Esophagus squamous epithelium (tissue), 5 donors: ENCODE results near the gene BACH2. TPM values are rescaled to one million over a fixed set of nuclear protein-coding genes. Genes with fewer than 3 reads are reported as not detected.

Experiments used
- DNase-seq: peaks from one replicate; lab custom pipeline; 2025; lab: John Stamatoyannopoulos, UW
- H3K27ac ChIP-seq, 4 donors: fragments of 200-600 bp; sonication (generic); one replicate each; pipeline ENCODE4 v1.5.1; 2016 to 2019; ENCODE audit warnings: mild to moderate bottlenecking in 1 of 4
- H3K27me3 ChIP-seq, 4 donors: fragments of 200-600 bp; sonication (generic); 1 replicate in 3 of 4; 2 replicates in 1 of 4; pipeline versions ENCODE4 v1.5.1 to v1.6.0; 2017 to 2021; ENCODE audit warnings: antibody characterized with exemption in 1 of 4
- H3K36me3 ChIP-seq, 3 donors: fragments of 200-600 bp; sonication (generic); one replicate each; pipeline ENCODE4 v1.5.1; 2016 to 2019
- H3K4me1 ChIP-seq, 3 donors: fragments of 200-600 bp; sonication (generic); one replicate each; pipeline ENCODE4 v1.5.1; 2017 to 2019
- H3K4me3 ChIP-seq, 4 donors: fragments of 200-600 bp; sonication (generic); 1 replicate in 3 of 4; 2 replicates in 1 of 4; pipeline ENCODE4 v1.5.1; 2016 to 2019; ENCODE audit warnings: mild to moderate bottlenecking in 2 of 4, moderate library complexity in 1 of 4
- H3K9me3 ChIP-seq, 3 donors: fragments of 200-600 bp; sonication (generic); one replicate each; pipeline ENCODE4 v1.5.1; 2016 to 2019
- CTCF ChIP-seq, 6 experiments: fragments of 450-650 bp in 4 of 6; fragments of 200-600 bp in 2 of 6; sonication (generic) in 2 of 6; IDR thresholded peaks; one replicate each; pipeline ENCODE4 v1.5.1; 2016 to 2019; ENCODE audit warnings: antibody characterized with exemption in 6 of 6, mild to moderate bottlenecking in 4 of 6, moderate library complexity in 4 of 6
- POLR2A ChIP-seq, 4 donors: fragments of 450-650 bp; IDR thresholded peaks; one replicate each; pipeline ENCODE4 v1.6.1; 2017; ENCODE audit warnings: antibody characterized with exemption in 4 of 4, mild to moderate bottlenecking in 4 of 4, moderate library complexity in 3 of 4
- WGBS, 2 donors: methylation state at CpG; one replicate each; pipeline ENCODE4 v1.1.5; 2018; 5-methylcytosine and 5-hydroxymethylcytosine counted together
- intact Hi-C: fragments of 100-400 bp; cut with DNase I; formaldehyde crosslinking; loops from one replicate; pipeline ENCODE4 v1.15.0; 2022
- total RNA-seq, 4 donors: library from RNA; depleted of rRNA; stranded (reverse); fragments of >200 nt; gene quantifications; one replicate each; pipeline ENCODE4 v1.1.0, GENCODE V29; 2016
- donor health status: DM: yes; HTN: yes; CAD: no.

Gene BACH2
- total RNA-seq, 4 donors from 2014 or later = 0.22 to 6.1 (median 0.66) TPM

GRCh38 chr6:90126181-90126580, 170.5 kb downstream of the BACH2 start:
- DNase-seq = no peak
- H3K36me3 ChIP-seq = no peaks in the 10 kb centered on the region
- H3K9me3 ChIP-seq = no peaks in the 10 kb centered on the region
- intact Hi-C loops = no loop called here
- no peak overlapping the region for H3K4me3 ChIP-seq
- 49 to 52% methylated on average over 5 of the region's 5 CpGs for WGBS, 2 donors
- peaks cover 0 to 4% (median 0%) of the 10 kb centered on the region in 3 donors for H3K4me1 ChIP-seq
- TF ChIP-seq POLR2A (IDR thresholded peaks at IDR 0.05) = no peak
- TF ChIP-seq CTCF (IDR thresholded peaks at IDR 0.05) = no peak
- no peaks in the 10 kb centered on the region for H3K27me3 ChIP-seq
- H3K27ac ChIP-seq = no peak overlapping the region

- no peak for DNase-seq
- peaks cover 0 to 4% (median 0%) of the 10 kb centered on the region in 3 donors for H3K4me1 ChIP-seq
- H3K4me3 ChIP-seq = no peak overlapping the region
- no peaks in the 10 kb centered on the region for H3K27me3 ChIP-seq
- H3K27ac ChIP-seq = no peak overlapping the region
- no peaks in the 10 kb centered on the region for H3K36me3 ChIP-seq
- intact Hi-C loops = no loop called here
- TF ChIP-seq CTCF (IDR thresholded peaks at IDR 0.05) = no peak
- no peak for TF ChIP-seq POLR2A (IDR thresholded peaks at IDR 0.05)
- no peaks in the 10 kb centered on the region for H3K9me3 ChIP-seq
- 73 to 75% methylated on average over 5 of the region's 5 CpGs for WGBS, 2 donors
Measured at GRCh38 chr6:90124874-90125510, 171.7 kb downstream of the BACH2 start.

- no peaks in the 10 kb centered on the region for H3K36me3 ChIP-seq
- 78 to 81% methylated on average over 7 of the region's 7 CpGs for WGBS, 2 donors
Measured at GRCh38 chr6:90123831-90124230, 172.8 kb downstream of the BACH2 start.

GRCh38 chr6:90121982-90122381, 174.7 kb downstream of the BACH2 start:
- Histone ChIP-seq H3K36me3 (no peaks in the 10 kb centered on the region), H3K4me1 (peaks cover 0 to 4% (median 0%) of the 10 kb centered on the region in 3 donors), H3K9me3 (no peaks in the 10 kb centered on the region), H3K27me3 (no peaks in the 10 kb centered on the region), H3K4me3 (no peak overlapping the region), H3K27ac (no peak overlapping the region)
- intact Hi-C loops = no loop called here
- no peak for DNase-seq
- no peak for TF ChIP-seq CTCF (IDR thresholded peaks at IDR 0.05)
- no peak for TF ChIP-seq POLR2A (IDR thresholded peaks at IDR 0.05)
- 0 to 53% methylated on average over 4 of the region's 4 CpGs for WGBS, 2 donors

More at GRCh38 chr6:90123831-90124230, 172.8 kb downstream of the BACH2 start:
- H3K27ac ChIP-seq = no peak overlapping the region
- H3K4me1 ChIP-seq = peaks cover 0 to 4% (median 0%) of the 10 kb centered on the region in 3 donors
- intact Hi-C loops = no loop called here
- no peaks in the 10 kb centered on the region for H3K27me3 ChIP-seq
- no peak overlapping the region for H3K4me3 ChIP-seq
- no peak for DNase-seq
- H3K9me3 ChIP-seq = no peaks in the 10 kb centered on the region
- no peak for TF ChIP-seq CTCF (IDR thresholded peaks at IDR 0.05)

- intact Hi-C loops = no loop called here
- Histone ChIP-seq H3K9me3 (no peaks in the 10 kb centered on the region), H3K4me1 (no peaks in the 10 kb centered on the region), H3K36me3 (no peaks in the 10 kb centered on the region), H3K4me3 (no peak overlapping the region), H3K27me3 (no peaks in the 10 kb centered on the region), H3K27ac (no peak overlapping the region)
- 68 to 77% methylated on average over 2 of the region's 2 CpGs for WGBS, 2 donors
- TF ChIP-seq POLR2A (IDR thresholded peaks at IDR 0.05) = no peak
- TF ChIP-seq CTCF (IDR thresholded peaks at IDR 0.05) = no peak
- no peak for DNase-seq
Measured at GRCh38 chr6:90120327-90120726, 176.3 kb downstream of the BACH2 start.
